Measurements from ENCODE around the gene USP13. TPM values are rescaled to one million over a fixed set of nuclear protein-coding genes. Genes with fewer than 3 reads are reported as not detected.

The USP13 gene
- total RNA-seq, 1 experiment from 2014 or later: 33.0 TPM

- Histone ChIP-seq H3K27ac (ENCODE audit: low read depth, low read length, poor library complexity, severe bottlenecking) (no peak overlapping the region), H3K36me3 (ENCODE audit: insufficient read depth, low read length, poor library complexity, severe bottlenecking) (no peaks in the 10 kb centered on the region), H3K9me3 (ENCODE audit: low read depth, low read length, poor library complexity, severe bottlenecking) (no peaks in the 10 kb centered on the region), H3K4me1 (ENCODE audit: insufficient read depth, low read length, poor library complexity, severe bottlenecking) (peaks cover 4% of the 10 kb centered on the region), H3K4me3 (ENCODE audit: low read depth, low read length, poor library complexity, severe bottlenecking) (no peak overlapping the region), H3K27me3 (replicated peaks; ENCODE audit: insufficient read depth, low read depth, low read length, poor library complexity) (no peaks in the 10 kb centered on the region)
- peak; percentile 40 for DNase-seq (ENCODE audit: low spot score)
- ChIA-PET POLR2A (ENCODE audit: low non-redundant PET) (no interaction called here), CTCF (no interaction called here)
- no peak for TF ChIP-seq EZH2 (IDR thresholded peaks at IDR 0.05; ENCODE audit: borderline replicate concordance, low read depth, low read length, poor library complexity, severe bottlenecking)
- TF ChIP-seq, protein P1, sequence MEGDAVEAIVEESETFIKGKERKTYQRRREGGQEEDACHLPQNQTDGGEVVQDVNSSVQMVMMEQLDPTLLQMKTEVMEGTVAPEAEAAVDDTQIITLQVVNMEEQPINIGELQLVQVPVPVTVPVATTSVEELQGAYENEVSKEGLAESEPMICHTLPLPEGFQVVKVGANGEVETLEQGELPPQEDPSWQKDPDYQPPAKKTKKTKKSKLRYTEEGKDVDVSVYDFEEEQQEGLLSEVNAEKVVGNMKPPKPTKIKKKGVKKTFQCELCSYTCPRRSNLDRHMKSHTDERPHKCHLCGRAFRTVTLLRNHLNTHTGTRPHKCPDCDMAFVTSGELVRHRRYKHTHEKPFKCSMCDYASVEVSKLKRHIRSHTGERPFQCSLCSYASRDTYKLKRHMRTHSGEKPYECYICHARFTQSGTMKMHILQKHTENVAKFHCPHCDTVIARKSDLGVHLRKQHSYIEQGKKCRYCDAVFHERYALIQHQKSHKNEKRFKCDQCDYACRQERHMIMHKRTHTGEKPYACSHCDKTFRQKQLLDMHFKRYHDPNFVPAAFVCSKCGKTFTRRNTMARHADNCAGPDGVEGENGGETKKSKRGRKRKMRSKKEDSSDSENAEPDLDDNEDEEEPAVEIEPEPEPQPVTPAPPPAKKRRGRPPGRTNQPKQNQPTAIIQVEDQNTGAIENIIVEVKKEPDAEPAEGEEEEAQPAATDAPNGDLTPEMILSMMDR (conservative IDR thresholded peaks at IDR 0.05; ENCODE audit: low read depth, low read length): peak; percentile 28; the same call in 1 of the 2 replicates
- no TSS peak for BruUV-seq (replicated peaks)
- intact Hi-C loops (cut with micrococcal nuclease; ENCODE audit: unreplicated experiment): no loop called here
Observed at GRCh38 chr3:179837374-179837773, 184.5 kb downstream of the USP13 start.

Other genes starting within 250 kb of the USP13 start
- 75.2 and 83.3 TPM in 2 replicates for gene GNB4, start 201.6 kb upstream of the USP13 start, total RNA-seq (2021)
- gene ACTL6A, start 90.1 kb upstream of the USP13 start, total RNA-seq (2021): 140 and 153 TPM in 2 replicates
- 84.6 and 88.0 TPM in 2 replicates for gene MRPL47, start 48.4 kb upstream of the USP13 start, total RNA-seq (2021)
- gene NDUFB5, start 48.2 kb upstream of the USP13 start, total RNA-seq (2021): 96.2 and 109 TPM in 2 replicates